Parathyroid adenoma (tissue), 2 donors: ENCODE results near the gene PHYHIPL.

Source experiments
- H2AFZ ChIP-seq: fragments of 300-600 bp; sonication (generic); one replicate; pipeline ENCODE4 v1.7.0; 2017; ENCODE audit warnings: antibody characterized with exemption, mild to moderate bottlenecking
- H3K27ac ChIP-seq: fragments of 300-600 bp; sonication (generic); one replicate; pipeline ENCODE4 v1.7.0; 2017
- H3K27me3 ChIP-seq: fragments of 300-600 bp; sonication (generic); one replicate; pipeline ENCODE4 v1.7.0; 2017; ENCODE audit warnings: low read length; ENCODE audit not compliant: control insufficient read depth, insufficient read depth
- H3K36me3 ChIP-seq: fragments of 300-600 bp; sonication (generic); one replicate; pipeline ENCODE4 v1.7.0; 2017; ENCODE audit warnings: low read length; ENCODE audit not compliant: control insufficient read depth, insufficient read depth
- H3K4me1 ChIP-seq: fragments of 300-600 bp; sonication (generic); one replicate; pipeline ENCODE4 v1.7.0; 2017; ENCODE audit warnings: control low read depth
- H3K4me2 ChIP-seq: fragments of 300-600 bp; sonication (generic); one replicate; pipeline ENCODE4 v1.7.0; 2017; ENCODE audit warnings: low read length
- H3K4me3 ChIP-seq: fragments of 300-600 bp; sonication (generic); one replicate; pipeline ENCODE4 v1.7.0; 2017; ENCODE audit warnings: low read depth, low read length
- H3K79me2 ChIP-seq: fragments of 300-600 bp; sonication (generic); one replicate; pipeline ENCODE4 v1.7.0; 2017; ENCODE audit warnings: control low read depth
- H3K9ac ChIP-seq: fragments of 300-600 bp; sonication (generic); one replicate; pipeline ENCODE4 v1.7.0; 2017; ENCODE audit warnings: mild to moderate bottlenecking
- H3K9me3 ChIP-seq: fragments of 300-600 bp; sonication (generic); one replicate; pipeline ENCODE4 v1.7.0; 2017; ENCODE audit warnings: low read length; ENCODE audit not compliant: control insufficient read depth
- CTCF ChIP-seq: fragments of 300-600 bp; sonication (generic); IDR thresholded peaks from one replicate; pipeline ENCODE4 v1.7.0; 2017; ENCODE audit warnings: antibody characterized with exemption, mild to moderate bottlenecking
- donor health status: primary hyperparathyroidism.

The PHYHIPL gene

DNA sequence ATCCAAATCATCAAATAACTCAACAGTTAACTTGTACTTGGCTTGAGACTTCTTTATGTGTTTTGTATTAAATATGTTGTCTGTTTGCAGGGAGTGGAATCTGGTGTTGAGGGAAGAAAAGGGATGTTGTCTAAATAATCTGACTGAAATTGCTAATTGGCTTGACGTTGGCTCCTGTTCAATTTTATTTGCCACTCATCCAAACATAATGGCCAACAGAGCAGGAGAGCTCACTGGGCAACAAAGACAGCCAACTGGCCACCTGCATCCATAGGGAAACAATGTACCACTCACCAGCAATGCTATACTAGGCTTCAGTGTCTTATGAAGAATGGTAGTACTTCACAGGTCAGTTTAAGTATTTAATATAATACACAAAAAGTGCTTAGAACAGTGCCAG lies 105.4 kb downstream of the PHYHIPL start:
- Histone ChIP-seq H2AFZ (no peak overlapping the region), H3K9ac (no peak overlapping the region), H3K36me3 (no peaks in the 10 kb centered on the region), H3K4me3 (no peak overlapping the region), H3K27me3 (no peaks in the 10 kb centered on the region), H3K9me3 (no peaks in the 10 kb centered on the region), H3K79me2 (no peaks in the 10 kb centered on the region), H3K27ac (no peak overlapping the region), H3K4me2 (no peak overlapping the region), H3K4me1 (peaks cover 6% of the 10 kb centered on the region)
- TF ChIP-seq CTCF: no peak

GRCh38 chr10:59283456-59284091 lies 107.1 kb downstream of the PHYHIPL start:
- no peaks in the 10 kb centered on the region for H3K27me3 ChIP-seq
- no peak overlapping the region for H3K27ac ChIP-seq
- H3K4me1 ChIP-seq: peaks cover 6% of the 10 kb centered on the region
- H3K9me3 ChIP-seq: no peaks in the 10 kb centered on the region
- H3K4me2 ChIP-seq: peak overlapping the region; percentile 2
- no peaks in the 10 kb centered on the region for H3K79me2 ChIP-seq
- H3K4me3 ChIP-seq: no peak overlapping the region
- H2AFZ ChIP-seq: peak overlapping the region; percentile 20
- TF ChIP-seq CTCF: no peak
- no peaks in the 10 kb centered on the region for H3K36me3 ChIP-seq
- no peak overlapping the region for H3K9ac ChIP-seq

- Histone ChIP-seq H3K27me3 (no peaks in the 10 kb centered on the region), H3K36me3 (no peaks in the 10 kb centered on the region), H3K27ac (no peak overlapping the region), H3K79me2 (no peaks in the 10 kb centered on the region), H2AFZ (no peak overlapping the region), H3K9me3 (no peaks in the 10 kb centered on the region), H3K4me1 (peaks cover 6% of the 10 kb centered on the region), H3K9ac (no peak overlapping the region), H3K4me3 (no peak overlapping the region), H3K4me2 (no peak overlapping the region)
- TF ChIP-seq CTCF: no peak
Measured at GRCh38 chr10:59284118-59284975, 107.9 kb downstream of the PHYHIPL start.

DNA sequence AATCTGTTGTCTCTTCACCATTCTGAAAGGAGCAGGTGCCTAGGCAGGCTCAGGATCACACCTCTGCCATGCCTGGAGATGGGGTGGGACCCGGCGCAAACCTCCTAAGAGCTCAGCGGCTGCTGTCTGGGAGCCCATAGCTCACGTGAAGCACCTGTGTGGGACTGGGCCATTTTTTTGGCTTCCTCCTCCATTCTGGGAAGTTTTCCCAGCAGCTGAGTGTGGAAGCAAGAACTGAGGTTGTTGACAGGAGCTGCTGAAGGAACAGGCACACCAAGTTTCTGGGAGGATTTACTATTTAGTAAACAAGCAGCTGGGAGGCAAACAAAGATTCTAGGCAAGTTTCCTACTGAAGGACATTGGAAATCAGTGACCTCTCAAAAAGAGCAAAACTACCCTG lies 108.6 kb downstream of the PHYHIPL start:
- Histone ChIP-seq H3K36me3 (no peaks in the 10 kb centered on the region), H3K4me2 (no peak overlapping the region), H3K9me3 (no peaks in the 10 kb centered on the region), H3K4me3 (no peak overlapping the region), H3K27ac (no peak overlapping the region), H3K4me1 (peaks cover 6% of the 10 kb centered on the region), H3K79me2 (no peaks in the 10 kb centered on the region), H3K9ac (no peak overlapping the region), H2AFZ (no peak overlapping the region), H3K27me3 (no peaks in the 10 kb centered on the region)
- TF ChIP-seq CTCF: no peak
